Panc1 (cell line): Measurements from ENCODE around the gene PRSS21.

ENCODE experiments used
- POLR2AphosphoS5 ChIP-seq: IDR thresholded peaks from 2 replicates; pipeline ENCODE4 v1.6.1; 2012; ENCODE audit warnings: mild to moderate bottlenecking, low read depth, low read length, moderate library complexity
- SIN3A ChIP-seq: IDR thresholded peaks from 2 replicates; pipeline ENCODE4 v1.6.1; 2012; ENCODE audit warnings: low read depth, mild to moderate bottlenecking, low read length, moderate library complexity, borderline replicate concordance; ENCODE audit not compliant: insufficient read depth
- TF ChIP-seq, protein P1 (sequence below): fragments of 450-650 bp; IDR thresholded peaks from 2 replicates; pipeline ENCODE4 v1.5.1; 2017; ENCODE audit warnings: mild to moderate bottlenecking
- TF ChIP-seq, protein P2 (sequence below), 2 experiments: IDR thresholded peaks; 2 replicates each; pipeline ENCODE4 v1.6.1; 2011 to 2012; ENCODE audit warnings: low read depth in 2 of 2, control low read depth in 1 of 2, low read length in 1 of 2, mild to moderate bottlenecking in 1 of 2, moderate library complexity in 1 of 2; ENCODE audit not compliant: insufficient read depth in 1 of 2

- TF ChIP-seq, protein P1, sequence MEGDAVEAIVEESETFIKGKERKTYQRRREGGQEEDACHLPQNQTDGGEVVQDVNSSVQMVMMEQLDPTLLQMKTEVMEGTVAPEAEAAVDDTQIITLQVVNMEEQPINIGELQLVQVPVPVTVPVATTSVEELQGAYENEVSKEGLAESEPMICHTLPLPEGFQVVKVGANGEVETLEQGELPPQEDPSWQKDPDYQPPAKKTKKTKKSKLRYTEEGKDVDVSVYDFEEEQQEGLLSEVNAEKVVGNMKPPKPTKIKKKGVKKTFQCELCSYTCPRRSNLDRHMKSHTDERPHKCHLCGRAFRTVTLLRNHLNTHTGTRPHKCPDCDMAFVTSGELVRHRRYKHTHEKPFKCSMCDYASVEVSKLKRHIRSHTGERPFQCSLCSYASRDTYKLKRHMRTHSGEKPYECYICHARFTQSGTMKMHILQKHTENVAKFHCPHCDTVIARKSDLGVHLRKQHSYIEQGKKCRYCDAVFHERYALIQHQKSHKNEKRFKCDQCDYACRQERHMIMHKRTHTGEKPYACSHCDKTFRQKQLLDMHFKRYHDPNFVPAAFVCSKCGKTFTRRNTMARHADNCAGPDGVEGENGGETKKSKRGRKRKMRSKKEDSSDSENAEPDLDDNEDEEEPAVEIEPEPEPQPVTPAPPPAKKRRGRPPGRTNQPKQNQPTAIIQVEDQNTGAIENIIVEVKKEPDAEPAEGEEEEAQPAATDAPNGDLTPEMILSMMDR, result no peak
- TF ChIP-seq, protein P2, sequence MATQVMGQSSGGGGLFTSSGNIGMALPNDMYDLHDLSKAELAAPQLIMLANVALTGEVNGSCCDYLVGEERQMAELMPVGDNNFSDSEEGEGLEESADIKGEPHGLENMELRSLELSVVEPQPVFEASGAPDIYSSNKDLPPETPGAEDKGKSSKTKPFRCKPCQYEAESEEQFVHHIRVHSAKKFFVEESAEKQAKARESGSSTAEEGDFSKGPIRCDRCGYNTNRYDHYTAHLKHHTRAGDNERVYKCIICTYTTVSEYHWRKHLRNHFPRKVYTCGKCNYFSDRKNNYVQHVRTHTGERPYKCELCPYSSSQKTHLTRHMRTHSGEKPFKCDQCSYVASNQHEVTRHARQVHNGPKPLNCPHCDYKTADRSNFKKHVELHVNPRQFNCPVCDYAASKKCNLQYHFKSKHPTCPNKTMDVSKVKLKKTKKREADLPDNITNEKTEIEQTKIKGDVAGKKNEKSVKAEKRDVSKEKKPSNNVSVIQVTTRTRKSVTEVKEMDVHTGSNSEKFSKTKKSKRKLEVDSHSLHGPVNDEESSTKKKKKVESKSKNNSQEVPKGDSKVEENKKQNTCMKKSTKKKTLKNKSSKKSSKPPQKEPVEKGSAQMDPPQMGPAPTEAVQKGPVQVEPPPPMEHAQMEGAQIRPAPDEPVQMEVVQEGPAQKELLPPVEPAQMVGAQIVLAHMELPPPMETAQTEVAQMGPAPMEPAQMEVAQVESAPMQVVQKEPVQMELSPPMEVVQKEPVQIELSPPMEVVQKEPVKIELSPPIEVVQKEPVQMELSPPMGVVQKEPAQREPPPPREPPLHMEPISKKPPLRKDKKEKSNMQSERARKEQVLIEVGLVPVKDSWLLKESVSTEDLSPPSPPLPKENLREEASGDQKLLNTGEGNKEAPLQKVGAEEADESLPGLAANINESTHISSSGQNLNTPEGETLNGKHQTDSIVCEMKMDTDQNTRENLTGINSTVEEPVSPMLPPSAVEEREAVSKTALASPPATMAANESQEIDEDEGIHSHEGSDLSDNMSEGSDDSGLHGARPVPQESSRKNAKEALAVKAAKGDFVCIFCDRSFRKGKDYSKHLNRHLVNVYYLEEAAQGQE (IDR thresholded peaks at IDR 0.05; ENCODE audit: insufficient read depth in 1 of 2, low read depth in 2 of 2, low read length in 1 of 2), result no peak
- TF ChIP-seq SIN3A (no peak), POLR2AphosphoS5 (no peak)
Measured at GRCh38 chr16:2852731-2853507, 35.9 kb downstream of the PRSS21 start.
